GM12878 (cell line): ENCODE data around the gene CHRDL1.

ENCODE experiments used
- CEBPB ChIP-seq, 2 experiments: fragments of 150-350 bp in 1 of 2; IDR thresholded peaks; 2 replicates each; pipeline ENCODE4 v1.6.1; 2012 to 2014; ENCODE audit warnings: low read depth in 2 of 2, low read length in 2 of 2, borderline replicate concordance in 1 of 2, inconsistent platforms in 1 of 2
- SIX5 ChIP-seq: IDR thresholded peaks from 2 replicates; pipeline ENCODE4 v1.6.1; 2011; ENCODE audit warnings: mild to moderate bottlenecking, low read depth, low read length, moderate library complexity; ENCODE audit not compliant: severe bottlenecking
- TF ChIP-seq, protein P1 (sequence below): IDR thresholded peaks from 2 replicates; pipeline ENCODE4 v1.6.1; 2012; ENCODE audit warnings: low read depth, low read length, improper control_type of control experiment
- TF ChIP-seq, protein P2 (sequence below): fragments of 450-650 bp; IDR thresholded peaks from 2 replicates; pipeline ENCODE4 v1.6.1; 2018; ENCODE audit warnings: borderline replicate concordance, mild to moderate bottlenecking; ENCODE audit not compliant: partially characterized antibody

DNA sequence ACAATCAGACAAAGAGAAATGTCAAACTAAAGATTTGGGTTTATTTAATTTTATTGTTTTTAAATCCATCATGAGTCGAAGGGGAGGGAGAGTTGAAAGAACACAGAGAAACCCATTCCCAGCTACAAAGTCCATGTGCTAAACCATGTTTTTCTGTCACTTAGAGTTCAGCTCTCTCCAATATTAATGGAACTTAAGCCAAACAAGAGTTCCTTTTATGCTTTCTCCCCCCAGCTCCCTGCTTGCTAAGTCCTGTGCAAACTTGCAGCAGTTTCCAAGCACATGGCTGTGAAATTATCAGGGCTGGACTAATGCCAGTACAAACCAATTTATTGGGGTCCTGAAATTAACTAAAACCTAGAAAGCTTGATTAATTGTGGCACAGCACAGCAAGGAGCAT is 9.7 kb upstream of the CHRDL1 start:
- TF ChIP-seq SIX5 (no peak), CEBPB (IDR thresholded peaks at IDR 0.05; ENCODE audit: borderline replicate concordance in 1 of 2, low read depth in 2 of 2, low read length in 2 of 2) (no peak)
- TF ChIP-seq, protein P1, sequence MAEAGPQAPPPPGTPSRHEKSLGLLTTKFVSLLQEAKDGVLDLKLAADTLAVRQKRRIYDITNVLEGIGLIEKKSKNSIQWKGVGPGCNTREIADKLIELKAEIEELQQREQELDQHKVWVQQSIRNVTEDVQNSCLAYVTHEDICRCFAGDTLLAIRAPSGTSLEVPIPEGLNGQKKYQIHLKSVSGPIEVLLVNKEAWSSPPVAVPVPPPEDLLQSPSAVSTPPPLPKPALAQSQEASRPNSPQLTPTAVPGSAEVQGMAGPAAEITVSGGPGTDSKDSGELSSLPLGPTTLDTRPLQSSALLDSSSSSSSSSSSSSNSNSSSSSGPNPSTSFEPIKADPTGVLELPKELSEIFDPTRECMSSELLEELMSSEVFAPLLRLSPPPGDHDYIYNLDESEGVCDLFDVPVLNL = no peak
- TF ChIP-seq, protein P2, sequence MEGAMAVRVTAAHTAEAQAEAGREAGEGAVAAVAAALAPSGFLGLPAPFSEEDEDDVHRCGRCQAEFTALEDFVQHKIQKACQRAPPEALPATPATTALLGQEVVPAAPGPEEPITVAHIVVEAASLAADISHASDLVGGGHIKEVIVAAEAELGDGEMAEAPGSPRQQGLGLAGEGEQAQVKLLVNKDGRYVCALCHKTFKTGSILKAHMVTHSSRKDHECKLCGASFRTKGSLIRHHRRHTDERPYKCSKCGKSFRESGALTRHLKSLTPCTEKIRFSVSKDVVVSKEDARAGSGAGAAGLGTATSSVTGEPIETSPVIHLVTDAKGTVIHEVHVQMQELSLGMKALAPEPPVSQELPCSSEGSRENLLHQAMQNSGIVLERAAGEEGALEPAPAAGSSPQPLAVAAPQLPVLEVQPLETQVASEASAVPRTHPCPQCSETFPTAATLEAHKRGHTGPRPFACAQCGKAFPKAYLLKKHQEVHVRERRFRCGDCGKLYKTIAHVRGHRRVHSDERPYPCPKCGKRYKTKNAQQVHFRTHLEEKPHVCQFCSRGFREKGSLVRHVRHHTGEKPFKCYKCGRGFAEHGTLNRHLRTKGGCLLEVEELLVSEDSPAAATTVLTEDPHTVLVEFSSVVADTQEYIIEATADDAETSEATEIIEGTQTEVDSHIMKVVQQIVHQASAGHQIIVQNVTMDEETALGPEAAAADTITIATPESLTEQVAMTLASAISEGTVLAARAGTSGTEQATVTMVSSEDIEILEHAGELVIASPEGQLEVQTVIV = no peak
